Brain microvascular endothelial cell (primary cell): ENCODE measurements around the gene SATB2.

ENCODE experiments used
- DNase-seq: peaks from one replicate; pipeline ENCODE4 v3.0.0-alpha.2; 2020
- H3K27ac ChIP-seq: fragments of 250-450 bp; sonication (Bioruptor Pico); 2 replicates; pipeline ENCODE4 v1.5.1; 2020; ENCODE audit warnings: mild to moderate bottlenecking, moderate library complexity
- H3K27me3 ChIP-seq: fragments of 250-450 bp; sonication (Bioruptor Pico); replicated peaks from 2 replicates; pipeline ENCODE4 v1.5.1; 2020; ENCODE audit warnings: mild to moderate bottlenecking
- H3K36me3 ChIP-seq: fragments of 250-450 bp; sonication (Bioruptor Pico); replicated peaks from 2 replicates; pipeline ENCODE4 v1.5.1; 2020; ENCODE audit warnings: mild to moderate bottlenecking
- H3K4me3 ChIP-seq: 2 replicates; pipeline ENCODE4 v1.5.1; 2011; ENCODE audit warnings: low read depth, mild to moderate bottlenecking, control low read depth, low read length, moderate library complexity
- in situ Hi-C: cut with HindIII; loops from 2 replicates; pipeline ENCODE4 v1.10.0; 2017; ENCODE audit warnings: low sequenced_read_pairs, low pct_ligation_motif_present
- TF ChIP-seq, protein P1 (sequence below): IDR thresholded peaks from 2 replicates; pipeline ENCODE4 v1.5.1; 2011; ENCODE audit warnings: low read depth, mild to moderate bottlenecking, moderate library complexity, low read length, control low read depth, inconsistent platforms; ENCODE audit errors: missing control alignments

SATB2 gene

GRCh38 chr2:199223791-199224190 lies 233.9 kb downstream of the SATB2 start:
- in situ Hi-C loops, result no loop called here
- H3K36me3 ChIP-seq, result no peaks in the 10 kb centered on the region
- no peaks in the 10 kb centered on the region for H3K27me3 ChIP-seq
- TF ChIP-seq, protein P1, sequence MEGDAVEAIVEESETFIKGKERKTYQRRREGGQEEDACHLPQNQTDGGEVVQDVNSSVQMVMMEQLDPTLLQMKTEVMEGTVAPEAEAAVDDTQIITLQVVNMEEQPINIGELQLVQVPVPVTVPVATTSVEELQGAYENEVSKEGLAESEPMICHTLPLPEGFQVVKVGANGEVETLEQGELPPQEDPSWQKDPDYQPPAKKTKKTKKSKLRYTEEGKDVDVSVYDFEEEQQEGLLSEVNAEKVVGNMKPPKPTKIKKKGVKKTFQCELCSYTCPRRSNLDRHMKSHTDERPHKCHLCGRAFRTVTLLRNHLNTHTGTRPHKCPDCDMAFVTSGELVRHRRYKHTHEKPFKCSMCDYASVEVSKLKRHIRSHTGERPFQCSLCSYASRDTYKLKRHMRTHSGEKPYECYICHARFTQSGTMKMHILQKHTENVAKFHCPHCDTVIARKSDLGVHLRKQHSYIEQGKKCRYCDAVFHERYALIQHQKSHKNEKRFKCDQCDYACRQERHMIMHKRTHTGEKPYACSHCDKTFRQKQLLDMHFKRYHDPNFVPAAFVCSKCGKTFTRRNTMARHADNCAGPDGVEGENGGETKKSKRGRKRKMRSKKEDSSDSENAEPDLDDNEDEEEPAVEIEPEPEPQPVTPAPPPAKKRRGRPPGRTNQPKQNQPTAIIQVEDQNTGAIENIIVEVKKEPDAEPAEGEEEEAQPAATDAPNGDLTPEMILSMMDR, result no peak
- no peak overlapping the region for H3K4me3 ChIP-seq
- no peak overlapping the region for H3K27ac ChIP-seq
- DNase-seq, result peak; percentile 14

DNA sequence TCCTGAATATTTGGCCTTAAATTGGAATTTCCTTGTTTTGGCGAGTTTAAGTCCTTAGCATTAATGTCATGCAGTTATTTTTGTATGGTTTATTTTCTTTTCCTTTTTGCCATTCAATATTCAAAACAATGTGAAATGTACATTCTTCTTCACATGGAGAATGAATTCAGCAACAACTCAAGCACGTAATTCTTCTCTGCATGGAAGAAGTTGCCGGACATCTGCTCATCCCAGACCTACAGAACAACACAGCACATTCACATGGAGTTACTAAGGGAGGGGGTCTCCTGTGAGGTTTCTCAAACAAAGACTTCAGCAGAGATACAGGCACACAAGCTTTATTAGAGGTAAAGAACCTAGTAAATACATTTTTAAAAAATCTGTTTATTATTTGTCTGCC lies 236.8 kb downstream of the SATB2 start:
- no peaks in the 10 kb centered on the region for H3K36me3 ChIP-seq
- no peak for DNase-seq
- H3K4me3 ChIP-seq, result no peak overlapping the region
- no peaks in the 10 kb centered on the region for H3K27me3 ChIP-seq
- no peak overlapping the region for H3K27ac ChIP-seq
- TF ChIP-seq, protein P1, result no peak
- in situ Hi-C loops, result no loop called here

DNA sequence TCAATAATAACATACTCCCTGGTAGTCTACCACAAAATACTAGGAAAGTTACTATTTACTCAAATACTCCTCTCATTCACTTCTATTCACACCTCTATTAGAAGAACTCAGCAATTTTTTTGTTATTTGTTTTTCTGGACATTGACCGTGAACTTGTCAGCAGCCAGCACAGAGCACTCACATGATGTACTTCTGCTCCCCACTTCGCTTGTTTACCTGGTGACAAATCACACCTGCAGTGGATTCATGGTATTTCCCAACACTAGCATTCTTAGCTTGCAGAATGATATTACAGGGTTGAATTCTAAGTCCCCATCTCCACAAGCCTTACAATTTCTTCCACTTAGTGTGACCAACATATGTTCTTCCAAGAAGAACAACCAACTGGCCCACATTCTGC lies 238.2 kb downstream of the SATB2 start:
- TF ChIP-seq, protein P1, result no peak
- no peak for DNase-seq
- H3K27me3 ChIP-seq, result no peaks in the 10 kb centered on the region
- H3K27ac ChIP-seq, result no peak overlapping the region
- H3K36me3 ChIP-seq, result no peaks in the 10 kb centered on the region
- no peak overlapping the region for H3K4me3 ChIP-seq
- in situ Hi-C loops, result no loop called here
